Adrenal gland (tissue), 12 donors: ENCODE data around the gene NACC2. TPM values are rescaled to one million over a fixed set of nuclear protein-coding genes. Genes with fewer than 3 reads are reported as not detected.

Experiments
- DNase-seq, 7 donors: peaks; one replicate each; pipeline ENCODE4 v3.0.0-alpha.2; 2019 to 2020
- H3K27ac ChIP-seq, 5 donors: fragments of 200-600 bp; sonication (generic) in 4 of 5; 1 replicate in 3 of 5; 2 replicates in 2 of 5; pipeline versions ENCODE4 v1.5.1 to v1.8.0; 2016 to 2020; ENCODE audit warnings: mild to moderate bottlenecking in 1 of 5
- H3K27me3 ChIP-seq: fragments of 200-600 bp; 2 replicates; pipeline ENCODE4 v1.8.0; 2021
- H3K36me3 ChIP-seq, 2 donors: fragments of 200-600 bp; replicated peaks in 1 of 2; 1 replicate in 1 of 2; 2 replicates in 1 of 2; pipeline versions ENCODE4 v1.5.1 to v1.8.0; 2018 to 2022
- H3K4me1 ChIP-seq, 2 donors: fragments of 200-600 bp; replicated peaks in 1 of 2; 1 replicate in 1 of 2; 2 replicates in 1 of 2; pipeline versions ENCODE4 v1.5.1 to v1.8.0; 2018 to 2021
- H3K4me3 ChIP-seq, 4 donors: fragments of 200-600 bp; sonication (generic) in 3 of 4; one replicate each; pipeline ENCODE4 v1.5.1; 2016 to 2018
- H3K9me3 ChIP-seq, 3 donors: fragments of 200-600 bp; sonication (generic) in 1 of 3; replicated peaks in 1 of 3; 1 replicate in 2 of 3; 2 replicates in 1 of 3; pipeline versions ENCODE4 v1.5.1 to v1.8.0; 2016 to 2021
- CTCF ChIP-seq, 6 experiments: fragments of 450-650 bp in 4 of 6; fragments of 200-600 bp in 2 of 6; sonication (generic) in 1 of 6; IDR thresholded peaks; 1 replicate in 5 of 6; 2 replicates in 1 of 6; pipeline versions ENCODE4 v1.5.1 to v1.8.0; 2016 to 2021; ENCODE audit warnings: antibody characterized with exemption in 6 of 6, mild to moderate bottlenecking in 2 of 6, moderate library complexity in 1 of 6
- POLR2A ChIP-seq, 2 donors: fragments of 450-650 bp; IDR thresholded peaks; one replicate each; pipeline ENCODE4 v1.6.1; 2017; ENCODE audit warnings: antibody characterized with exemption in 2 of 2, mild to moderate bottlenecking in 2 of 2, moderate library complexity in 1 of 2
- WGBS, 4 donors: extraction: QIAGEN DNeasy Blood & Tissue Kit in 2 of 4; methylation state at CpG; one replicate each; pipeline versions ENCODE4 v1.1.5 to v1.1.7; 2013 to 2017; 5-methylcytosine and 5-hydroxymethylcytosine counted together
- intact Hi-C, 2 donors: fragments of 100-400 bp; cut with DNase I; formaldehyde crosslinking; loops; one replicate each; pipeline versions ENCODE4 v1.14.1 to v1.15.0; 2022 to 2023
- polyA plus RNA-seq, 3 donors: library from polyadenylated mRNA; stranded (reverse); fragments of 200-250 nt in 2 of 3; fragments of 350-450 nt in 1 of 3; fragmentation: Illumina TruSeq in 1 of 3; extraction: RNeasy Lipid Tissue Mini Kit (QIAGEN cat#74804) in 1 of 3; gene quantifications; one replicate each; pipeline ENCODE4 v1.2.3, GENCODE V29; 2013 to 2014
- total RNA-seq, 9 donors: library from RNA; depleted of rRNA in 4 of 9; stranded (reverse); fragments of >200 nt in 4 of 9; fragments of 120-200 nt in 1 of 9; fragmentation: NEBNext Ultra II Directional in 1 of 9; extraction: Animal tissue kit (Norgen Biotek cat#: 25700) in 1 of 9; gene quantifications; one replicate each; pipeline versions ENCODE4 v1.1.0 to v1.2.4, GENCODE V29; 2013 to 2023
- donor health status: healthy with polysubstance abuse.
- donor health status: Bipolar disorder and iron deficiency.
- donor health status: DM: yes; HTN: yes; CAD: no.
- donor health status: DM: no; HTN: no; CAD: no.
- donor health status: DM: no; HTN: no; CAD: no.
- donor health status: DM: yes; HTN: yes; CAD: no.

Gene NACC2
- total and polyA plus RNA-seq, 12 donors: 3.3 to 61.0 (median 35.3) TPM

- H3K4me1 ChIP-seq: peaks cover 5 to 6% of the 10 kb centered on the region in 2 donors
- no peaks in the 10 kb centered on the region for H3K9me3 ChIP-seq
- no peak for TF ChIP-seq CTCF (IDR thresholded peaks at IDR 0.05)
- TF ChIP-seq POLR2A (IDR thresholded peaks at IDR 0.05): no peak
- no peaks in the 10 kb centered on the region for H3K36me3 ChIP-seq
- no peak for DNase-seq
- intact Hi-C loops: no loop called here
- H3K4me3 ChIP-seq: no peak overlapping the region
- 41 to 63% (median 57%) methylated on average over 6 to 31 of the region's 31 CpGs for WGBS, 4 donors
- H3K27me3 ChIP-seq: peaks cover 45% of the 10 kb centered on the region
- H3K27ac ChIP-seq: no peak overlapping the region
Observed at GRCh38 chr9:136131629-136132511, 36.8 kb upstream of the NACC2 start.

GRCh38 chr9:136129176-136129575, 34.1 kb upstream of the NACC2 start:
- H3K4me3 ChIP-seq: no peak overlapping the region
- H3K27me3 ChIP-seq: peaks cover 34% of the 10 kb centered on the region
- H3K4me1 ChIP-seq: peaks cover 5 to 6% of the 10 kb centered on the region in 2 donors
- TF ChIP-seq CTCF (IDR thresholded peaks at IDR 0.05) (no peak), POLR2A (IDR thresholded peaks at IDR 0.05) (no peak)
- intact Hi-C loops: loop anchor here (10.0 kb wide), 2 partner anchors 264 to 334 kb away; no protein-coding TSS in a partner anchor
- no peaks in the 10 kb centered on the region for H3K36me3 ChIP-seq
- 72 to 77% (median 73%) methylated on average over 17 of the region's 17 CpGs for WGBS, 4 donors
- H3K9me3 ChIP-seq: no peaks in the 10 kb centered on the region
- no peak for DNase-seq
- no peak overlapping the region for H3K27ac ChIP-seq

GRCh38 chr9:136128436-136128835, 33.3 kb upstream of the NACC2 start:
- intact Hi-C loops: loop anchor here (10.0 kb wide), 2 partner anchors 264 to 334 kb away; no protein-coding TSS in a partner anchor
- WGBS, 4 donors: 61 to 83% (median 76%) methylated on average over 7 to 17 of the region's 17 CpGs
- TF ChIP-seq POLR2A (IDR thresholded peaks at IDR 0.05) (no peak), CTCF (IDR thresholded peaks at IDR 0.05) (no peak)

GRCh38 chr9:136127313-136127712, 32.2 kb upstream of the NACC2 start:
- intact Hi-C loops: loop anchor here (10.0 kb wide), 2 partner anchors 263 to 333 kb away; no protein-coding TSS in a partner anchor
- Histone ChIP-seq H3K27ac (no peak overlapping the region), H3K27me3 (peaks cover 20% of the 10 kb centered on the region), H3K36me3 (no peaks in the 10 kb centered on the region), H3K9me3 (no peaks in the 10 kb centered on the region), H3K4me3 (no peak overlapping the region), H3K4me1 (peaks cover 0 to 5% of the 10 kb centered on the region in 2 donors)
- no peak for TF ChIP-seq POLR2A (IDR thresholded peaks at IDR 0.05)
- no peak for TF ChIP-seq CTCF (IDR thresholded peaks at IDR 0.05)
- DNase-seq: no peak
- 76 to 81% (median 78%) methylated on average over 18 of the region's 18 CpGs for WGBS, 4 donors

More at GRCh38 chr9:136128436-136128835, 33.3 kb upstream of the NACC2 start:
- H3K36me3 ChIP-seq: no peaks in the 10 kb centered on the region
- H3K4me3 ChIP-seq: no peak overlapping the region
- no peak for DNase-seq
- no peak overlapping the region for H3K27ac ChIP-seq
- peaks cover 3% of the 10 kb centered on the region in 2 donors for H3K4me1 ChIP-seq
- H3K27me3 ChIP-seq: peaks cover 27% of the 10 kb centered on the region
- no peaks in the 10 kb centered on the region for H3K9me3 ChIP-seq
